WERI-Rb-1 (cell line): Measurements from ENCODE around the gene SAMD4B.

Experiments
- DNase-seq: peaks from one replicate; pipeline ENCODE4 v3.0.0-alpha.2; 2020
- H3K27ac ChIP-seq: fragments of 250-450 bp; sonication (Bioruptor Pico); 2 replicates; pipeline ENCODE4 v1.5.1; 2020; ENCODE audit warnings: mild to moderate bottlenecking, moderate library complexity
- H3K27me3 ChIP-seq: fragments of 250-450 bp; sonication (Bioruptor Pico); 2 replicates; pipeline ENCODE4 v1.5.1; 2021; ENCODE audit warnings: mild to moderate bottlenecking, low read depth, moderate library complexity; ENCODE audit not compliant: insufficient read depth, severe bottlenecking
- H3K36me3 ChIP-seq: fragments of 250-450 bp; sonication (Bioruptor Pico); 2 replicates; pipeline ENCODE4 v1.5.1; 2020; ENCODE audit warnings: mild to moderate bottlenecking, moderate library complexity
- H3K4me3 ChIP-seq: 2 replicates; pipeline ENCODE4 v1.5.1; 2011; ENCODE audit warnings: low read depth, mild to moderate bottlenecking, control low read depth, low read length
- H3K9me3 ChIP-seq: fragments of 250-450 bp; sonication (Bioruptor Pico); 2 replicates; pipeline ENCODE4 v1.5.1; 2021; ENCODE audit warnings: mild to moderate bottlenecking, moderate library complexity; ENCODE audit not compliant: severe bottlenecking
- CTCF ChIP-seq: IDR thresholded peaks from 2 replicates; pipeline ENCODE4 v1.5.1; 2011; ENCODE audit warnings: low read depth, mild to moderate bottlenecking, control low read depth, inconsistent platforms, low read length

SAMD4B gene

GRCh38 chr19:39428283-39429112, 86.3 kb downstream of the SAMD4B start:
- TF ChIP-seq CTCF = no peak
- H3K27ac ChIP-seq = no peak overlapping the region; the same call in 1 of the 2 replicates
- no peak overlapping the region for H3K4me3 ChIP-seq
- peaks cover 41% of the 10 kb centered on the region for H3K36me3 ChIP-seq
- peak; percentile 35 for DNase-seq
- no peaks in the 10 kb centered on the region for H3K9me3 ChIP-seq
- H3K27me3 ChIP-seq = no peaks in the 10 kb centered on the region

GRCh38 chr19:39430675-39431593, 88.7 kb downstream of the SAMD4B start:
- peaks cover 50% of the 10 kb centered on the region for H3K36me3 ChIP-seq
- TF ChIP-seq CTCF = no peak
- no peaks in the 10 kb centered on the region for H3K9me3 ChIP-seq
- H3K4me3 ChIP-seq = no peak overlapping the region
- DNase-seq = no peak
- no peaks in the 10 kb centered on the region for H3K27me3 ChIP-seq
- no peak overlapping the region for H3K27ac ChIP-seq

GRCh38 chr19:39432677-39433025, 90.4 kb downstream of the SAMD4B start:
- no peaks in the 10 kb centered on the region for H3K9me3 ChIP-seq
- no peak for DNase-seq
- H3K4me3 ChIP-seq = no peak overlapping the region
- peaks cover 50% of the 10 kb centered on the region for H3K36me3 ChIP-seq
- no peak overlapping the region for H3K27ac ChIP-seq
- no peaks in the 10 kb centered on the region for H3K27me3 ChIP-seq
- TF ChIP-seq CTCF = no peak

GRCh38 chr19:39433480-39434079, 91.4 kb downstream of the SAMD4B start:
- TF ChIP-seq CTCF = no peak
- H3K36me3 ChIP-seq = peaks cover 50% of the 10 kb centered on the region
- no peaks in the 10 kb centered on the region for H3K27me3 ChIP-seq
- H3K9me3 ChIP-seq = no peaks in the 10 kb centered on the region
- DNase-seq = no peak
- H3K27ac ChIP-seq = no peak overlapping the region
- no peak overlapping the region for H3K4me3 ChIP-seq

GRCh38 chr19:39434123-39435076, 92.2 kb downstream of the SAMD4B start:
- no peak for DNase-seq
- H3K27me3 ChIP-seq = no peaks in the 10 kb centered on the region
- H3K27ac ChIP-seq = peak overlapping the region; percentile 91; the same call in 1 of the 2 replicates
- peak overlapping the region; percentile 96 for H3K4me3 ChIP-seq
- no peak for TF ChIP-seq CTCF
- H3K9me3 ChIP-seq = no peaks in the 10 kb centered on the region
- H3K36me3 ChIP-seq = peaks cover 50% of the 10 kb centered on the region
